GM12872 (cell line): ENCODE data around the gene IBTK.

ENCODE experiments used
- CTCF ChIP-seq: IDR thresholded peaks from 3 replicates; pipeline ENCODE4 v1.5.1; 2011; ENCODE audit warnings: low read depth, mild to moderate bottlenecking, low read length, moderate library complexity; ENCODE audit not compliant: insufficient read depth

The IBTK gene

GRCh38 chr6:82268301-82268846 is 20.8 kb upstream of the IBTK start:
- TF ChIP-seq CTCF = no peak

GRCh38 chr6:82264824-82265223 is 17.3 kb upstream of the IBTK start:
- no peak for TF ChIP-seq CTCF

- TF ChIP-seq CTCF = no peak
Observed at GRCh38 chr6:82264321-82264720, 16.8 kb upstream of the IBTK start.

- TF ChIP-seq CTCF = no peak
Observed at GRCh38 chr6:82263916-82264315, 16.4 kb upstream of the IBTK start.

- no peak for TF ChIP-seq CTCF
Observed at GRCh38 chr6:82260997-82261732, 13.6 kb upstream of the IBTK start.

GRCh38 chr6:82259389-82259788 is 11.8 kb upstream of the IBTK start:
- no peak for TF ChIP-seq CTCF

GRCh38 chr6:82257088-82257774 is 9.7 kb upstream of the IBTK start:
- TF ChIP-seq CTCF = no peak
